ENCODE measurements around the gene CA5B.
"Not testable (repeated sequence)": the region's sequence is repeated elsewhere in the genome, so short reads cannot be mapped to it uniquely, and the experiment has no call there.

The CA5B gene

GRCh38 chrX:15737959-15738902 is at the start of gene CA5B:
CA5B (plus strand) TSS chrX:15738270; CDS start chrX:15750024, 11,754 bp downstream.
- peak; percentile 97 to 99 for DNase-seq

- DNase-seq: no peak
These were observed 43.1 kb upstream of the CA5B start for GRCh38 chrX:15694941-15695451.

- DNase-seq: no peak
These were observed 41.6 kb upstream of the CA5B start for GRCh38 chrX:15696516-15696915.

- no peak for DNase-seq
These were observed 35.3 kb upstream of the CA5B start for GRCh38 chrX:15702488-15703371.

- DNase-seq: not testable (repeated sequence)
These were observed 34.3 kb upstream of the CA5B start for GRCh38 chrX:15703809-15704208.

GRCh38 chrX:15704273-15704672 is 33.8 kb upstream of the CA5B start:
- DNase-seq: not testable (repeated sequence)

DNA sequence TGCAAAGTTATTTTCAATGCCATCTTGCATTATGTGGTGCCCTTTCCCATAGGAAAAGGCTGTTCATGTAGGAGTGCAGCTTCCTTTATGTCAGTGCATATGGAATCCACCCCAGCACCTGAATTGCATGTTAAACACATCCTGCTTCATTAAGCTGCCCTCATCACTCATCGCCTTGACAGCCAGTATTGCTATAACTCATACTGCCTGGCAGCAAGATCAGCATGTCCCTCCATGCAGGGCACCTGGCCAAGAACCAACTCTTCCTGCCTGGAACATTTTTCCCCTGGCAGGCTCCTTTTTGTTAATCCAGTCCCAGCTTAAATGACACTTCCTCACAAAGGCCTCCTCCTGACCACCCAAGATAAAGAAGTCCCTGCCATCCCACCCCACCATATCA is 23.5 kb upstream of the CA5B start:
- no peak for DNase-seq

DNA sequence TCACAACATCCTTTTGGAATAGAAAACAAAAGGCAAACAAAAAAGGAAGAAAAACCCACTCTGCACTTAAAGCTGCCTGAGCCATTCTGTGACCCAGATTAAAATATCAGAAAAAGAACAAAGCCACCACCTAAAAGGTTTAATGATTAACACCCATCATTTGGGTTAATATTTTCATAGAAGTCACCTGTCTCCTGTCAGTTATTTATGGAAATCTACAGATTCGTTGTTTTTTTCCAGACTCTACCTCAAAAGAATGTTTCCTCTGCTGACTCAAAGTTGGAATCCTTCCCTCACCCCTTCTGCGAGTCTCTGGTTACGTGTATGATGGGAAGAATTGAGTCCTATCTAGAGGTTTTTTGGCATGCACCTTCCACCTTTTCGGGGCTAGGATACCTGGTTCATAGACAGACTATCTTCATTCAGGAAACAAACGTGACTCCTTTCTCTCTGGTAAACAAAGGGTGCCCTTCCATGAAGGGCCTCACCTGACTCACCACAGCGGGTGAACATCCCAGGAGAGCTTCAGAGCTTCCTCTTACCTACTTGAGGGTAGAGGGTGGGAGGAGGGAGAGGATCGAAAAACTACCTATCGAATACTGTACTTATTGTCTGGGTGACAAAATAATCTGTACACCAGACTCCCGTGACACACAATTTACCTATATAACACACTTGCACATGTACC is 19.6 kb upstream of the CA5B start:
- DNase-seq: no peak

- DNase-seq: no peak
These were observed 18.6 kb upstream of the CA5B start for GRCh38 chrX:15719324-15719968.

GRCh38 chrX:15721911-15722310 is 16.2 kb upstream of the CA5B start:
- DNase-seq: no peak

DNA sequence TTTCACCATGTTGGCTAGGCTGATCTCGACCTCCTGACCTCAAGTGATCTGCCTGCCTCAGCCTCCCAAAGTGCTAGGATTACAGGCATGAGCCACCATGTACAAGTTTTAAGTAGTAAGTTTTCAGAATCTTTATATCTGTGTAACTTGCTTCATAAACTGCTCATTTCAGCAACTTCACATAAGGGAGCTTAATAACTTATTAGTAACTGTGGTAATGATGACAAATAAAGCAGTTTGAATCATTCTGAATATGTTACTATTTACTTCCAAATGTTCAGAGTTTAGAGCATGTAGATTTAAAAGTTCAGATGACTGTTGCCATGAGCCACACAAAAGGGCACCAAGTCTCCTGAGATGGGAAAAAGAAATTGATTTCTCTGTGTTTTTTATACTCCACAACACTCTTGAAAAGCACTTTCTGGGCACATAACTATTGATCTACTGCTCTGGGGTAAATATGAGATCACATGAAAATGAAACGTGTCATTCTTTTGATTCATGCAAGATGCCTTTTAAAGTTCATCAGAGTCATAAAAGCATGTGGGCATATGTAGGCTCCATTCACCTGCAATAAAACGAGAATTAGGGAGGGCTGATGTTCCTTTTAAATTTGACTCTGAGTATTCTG is 14.1 kb upstream of the CA5B start:
- DNase-seq: no peak

DNA sequence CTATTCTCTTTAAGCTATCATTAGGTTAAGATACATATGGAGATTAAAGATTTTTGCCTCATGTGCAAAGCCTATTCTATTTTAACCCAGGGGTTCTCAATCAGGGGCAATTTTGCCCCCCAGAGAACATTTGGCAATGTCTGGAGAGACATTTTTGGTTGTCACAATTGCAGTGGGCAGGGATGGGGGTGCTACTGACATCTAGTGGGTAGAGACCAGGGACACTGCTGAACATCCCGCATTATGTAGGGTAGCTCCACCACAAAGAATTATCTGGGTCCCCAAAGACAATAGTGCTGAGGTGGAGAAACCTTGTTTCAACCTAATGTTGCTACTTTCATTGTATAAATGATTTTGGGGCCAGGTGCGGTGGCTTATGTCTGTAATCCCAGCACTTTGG is 13.2 kb upstream of the CA5B start:
- no peak for DNase-seq

- DNase-seq: not testable (repeated sequence)
These were observed 6.7 kb upstream of the CA5B start for GRCh38 chrX:15731368-15731767.

DNA sequence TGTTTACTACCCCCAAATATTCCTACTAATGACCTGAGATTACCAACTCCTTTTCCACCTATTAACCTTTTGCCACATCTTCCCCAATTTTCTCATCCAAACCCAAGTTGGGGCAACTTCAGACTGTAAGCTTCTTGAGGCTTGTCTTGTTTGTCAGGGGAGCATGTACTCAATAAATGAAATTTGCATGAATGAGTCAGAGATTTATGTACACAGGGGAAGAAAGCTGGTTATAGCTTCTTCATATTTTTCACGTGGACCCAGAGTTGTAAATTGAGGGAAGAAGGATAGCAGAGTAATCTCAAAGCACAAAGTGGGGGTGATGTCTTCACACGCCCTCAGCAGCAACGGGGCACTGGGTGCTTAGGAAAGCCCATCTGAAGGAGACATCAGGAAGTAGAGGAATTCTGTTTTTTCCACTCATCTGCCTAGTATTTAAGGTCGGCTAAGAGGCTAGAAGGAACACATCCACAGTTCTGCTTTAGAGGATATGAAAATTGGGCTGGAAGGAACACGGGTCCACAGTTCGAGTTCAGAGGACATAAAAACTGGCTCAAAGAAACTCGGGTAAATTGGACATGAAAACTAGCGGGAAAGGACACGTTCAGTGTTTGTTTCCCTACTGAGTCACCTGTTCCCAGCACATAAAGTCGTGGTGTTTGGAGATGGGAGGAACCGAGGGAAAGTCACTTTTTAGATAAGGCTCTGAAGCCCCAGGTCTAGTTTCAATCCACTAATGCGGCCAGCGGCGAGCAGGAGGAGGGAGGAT is 696 bp upstream of the CA5B start:
- no peak for DNase-seq

GRCh38 chrX:15739886-15740285 is 1.8 kb downstream of the CA5B start:
- DNase-seq: no peak

- DNase-seq: no peak
These were observed 6.3 kb downstream of the CA5B start for GRCh38 chrX:15744181-15744867.

- no peak for DNase-seq
These were observed 7.1 kb downstream of the CA5B start for GRCh38 chrX:15745179-15745578.

GRCh38 chrX:15746651-15747050 is 8.6 kb downstream of the CA5B start:
- not testable (repeated sequence) for DNase-seq

DNA sequence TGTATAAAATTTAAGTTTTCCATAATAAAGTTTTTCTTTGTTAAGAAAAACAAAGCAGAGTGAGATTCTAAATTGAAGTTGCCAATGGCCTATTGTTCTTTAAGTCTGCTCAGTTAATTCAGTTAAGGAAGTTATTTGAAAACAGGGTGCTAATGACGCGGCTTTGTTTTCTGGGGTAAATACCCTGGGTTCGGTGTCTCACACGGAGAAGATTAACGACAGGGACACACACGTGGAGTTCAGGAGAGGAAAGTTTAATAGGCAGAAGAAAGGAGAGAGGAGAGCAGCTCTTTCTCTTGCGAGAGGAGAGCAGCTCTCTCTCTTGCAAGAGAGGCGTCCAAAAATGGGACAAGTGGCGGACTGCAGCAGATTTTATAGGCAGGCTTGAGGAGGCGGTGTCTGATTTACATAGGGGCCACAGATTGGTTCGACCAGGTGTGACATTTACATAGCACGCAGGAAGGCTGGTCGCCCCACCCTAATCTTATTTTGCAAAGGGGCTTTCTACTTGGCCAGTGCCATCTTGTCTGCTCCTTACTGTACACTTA is 9.6 kb downstream of the CA5B start:
- DNase-seq: no peak

DNA sequence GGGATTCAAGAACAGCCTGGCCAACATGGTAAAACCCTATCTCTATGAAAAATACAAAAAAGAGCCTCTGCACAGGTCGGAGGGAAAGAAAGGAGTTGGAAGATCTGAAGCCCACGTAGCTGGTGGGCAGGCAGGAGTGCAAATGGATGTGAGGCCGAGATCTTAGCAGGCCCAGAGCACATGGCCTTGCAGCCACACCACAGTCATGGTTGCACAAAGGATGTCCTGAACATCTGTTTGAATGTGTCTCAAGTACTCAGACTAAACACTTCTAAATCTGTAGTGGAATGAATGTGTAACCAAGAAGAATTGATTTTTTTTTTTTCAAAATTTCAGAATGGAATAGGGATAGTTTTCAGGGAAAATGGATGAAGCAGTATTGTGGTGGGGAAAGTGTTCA is 10.8 kb downstream of the CA5B start:
- DNase-seq: no peak

Data from CD4-positive, alpha-beta T cell treated with Interleukin-4 for 1 hour (primary cell).